Tibial nerve (tissue), 4 donors: ENCODE data around the gene NUSAP1. TPM values are rescaled to one million over a fixed set of nuclear protein-coding genes. Genes with fewer than 3 reads are reported as not detected.
A peak's percentile ranks its signal among the peaks of the same experiment; 100 is the strongest.
"Not testable (repeated sequence)": the region's sequence is repeated elsewhere in the genome, so short reads cannot be mapped to it uniquely, and the experiment has no call there.

ENCODE experiments used
- DNase-seq, 2 donors: peaks; one replicate each; pipeline ENCODE4 v3.0.0-alpha.2; 2019; ENCODE audit warnings: low spot score in 2 of 2
- H3K27ac ChIP-seq, 4 donors: fragments of 200-600 bp; sonication (generic) in 3 of 4; one replicate each; pipeline ENCODE4 v1.5.1; 2017 to 2019; ENCODE audit warnings: mild to moderate bottlenecking in 1 of 4
- H3K27me3 ChIP-seq, 2 donors: fragments of 200-600 bp; sonication (generic) in 1 of 2; one replicate each; pipeline versions ENCODE4 v1.5.1 to v1.6.0; 2017 to 2019
- H3K36me3 ChIP-seq, 3 donors: fragments of 200-600 bp; sonication (generic); one replicate each; pipeline ENCODE4 v1.5.1; 2018 to 2019
- H3K4me1 ChIP-seq, 4 donors: fragments of 200-600 bp; sonication (generic) in 3 of 4; one replicate each; pipeline ENCODE4 v1.5.1; 2017 to 2019
- H3K4me3 ChIP-seq, 4 donors: fragments of 200-600 bp; sonication (generic) in 3 of 4; one replicate each; pipeline ENCODE4 v1.5.1; 2017 to 2019; ENCODE audit warnings: mild to moderate bottlenecking in 1 of 4, moderate library complexity in 1 of 4
- H3K9me3 ChIP-seq, 4 donors: fragments of 200-600 bp; sonication (generic) in 3 of 4; one replicate each; pipeline ENCODE4 v1.5.1; 2017 to 2019
- EP300 ChIP-seq, 2 donors: sonication (generic); formaldehyde crosslinking; IDR thresholded peaks; one replicate each; pipeline ENCODE4 v1.6.1; 2017; ENCODE audit warnings: antibody characterized with exemption in 2 of 2, mild to moderate bottlenecking in 1 of 2
- POLR2A ChIP-seq, 2 donors: fragments of 450-650 bp; IDR thresholded peaks; one replicate each; pipeline ENCODE4 v1.6.1; 2017; ENCODE audit warnings: antibody characterized with exemption in 2 of 2, mild to moderate bottlenecking in 2 of 2, moderate library complexity in 2 of 2
- WGBS, 2 donors: methylation state at CpG; one replicate each; pipeline ENCODE4 v1.1.5; 2018; 5-methylcytosine and 5-hydroxymethylcytosine counted together
- total RNA-seq, 4 donors: library from RNA; depleted of rRNA; stranded (reverse); fragments of >200 nt; gene quantifications; one replicate each; pipeline ENCODE4 v1.1.0, GENCODE V29; 2016
- TF ChIP-seq, protein P1 (sequence below), 5 experiments: fragments of 200-600 bp in 3 of 5; fragments of 450-650 bp in 2 of 5; sonication (generic) in 3 of 5; IDR thresholded peaks; one replicate each; pipeline ENCODE4 v1.5.1; 2016 to 2019; ENCODE audit warnings: antibody characterized with exemption in 5 of 5, mild to moderate bottlenecking in 3 of 5, moderate library complexity in 2 of 5

Gene NUSAP1, protein sequence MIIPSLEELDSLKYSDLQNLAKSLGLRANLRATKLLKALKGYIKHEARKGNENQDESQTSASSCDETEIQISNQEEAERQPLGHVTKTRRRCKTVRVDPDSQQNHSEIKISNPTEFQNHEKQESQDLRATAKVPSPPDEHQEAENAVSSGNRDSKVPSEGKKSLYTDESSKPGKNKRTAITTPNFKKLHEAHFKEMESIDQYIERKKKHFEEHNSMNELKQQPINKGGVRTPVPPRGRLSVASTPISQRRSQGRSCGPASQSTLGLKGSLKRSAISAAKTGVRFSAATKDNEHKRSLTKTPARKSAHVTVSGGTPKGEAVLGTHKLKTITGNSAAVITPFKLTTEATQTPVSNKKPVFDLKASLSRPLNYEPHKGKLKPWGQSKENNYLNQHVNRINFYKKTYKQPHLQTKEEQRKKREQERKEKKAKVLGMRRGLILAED
- total RNA-seq, result 10 to 100 TPM in 1 of 4 donors, 1 to 10 TPM in 2, under 1 TPM in 1; 0.39 to 21.0 (median 2.5) TPM

DNA sequence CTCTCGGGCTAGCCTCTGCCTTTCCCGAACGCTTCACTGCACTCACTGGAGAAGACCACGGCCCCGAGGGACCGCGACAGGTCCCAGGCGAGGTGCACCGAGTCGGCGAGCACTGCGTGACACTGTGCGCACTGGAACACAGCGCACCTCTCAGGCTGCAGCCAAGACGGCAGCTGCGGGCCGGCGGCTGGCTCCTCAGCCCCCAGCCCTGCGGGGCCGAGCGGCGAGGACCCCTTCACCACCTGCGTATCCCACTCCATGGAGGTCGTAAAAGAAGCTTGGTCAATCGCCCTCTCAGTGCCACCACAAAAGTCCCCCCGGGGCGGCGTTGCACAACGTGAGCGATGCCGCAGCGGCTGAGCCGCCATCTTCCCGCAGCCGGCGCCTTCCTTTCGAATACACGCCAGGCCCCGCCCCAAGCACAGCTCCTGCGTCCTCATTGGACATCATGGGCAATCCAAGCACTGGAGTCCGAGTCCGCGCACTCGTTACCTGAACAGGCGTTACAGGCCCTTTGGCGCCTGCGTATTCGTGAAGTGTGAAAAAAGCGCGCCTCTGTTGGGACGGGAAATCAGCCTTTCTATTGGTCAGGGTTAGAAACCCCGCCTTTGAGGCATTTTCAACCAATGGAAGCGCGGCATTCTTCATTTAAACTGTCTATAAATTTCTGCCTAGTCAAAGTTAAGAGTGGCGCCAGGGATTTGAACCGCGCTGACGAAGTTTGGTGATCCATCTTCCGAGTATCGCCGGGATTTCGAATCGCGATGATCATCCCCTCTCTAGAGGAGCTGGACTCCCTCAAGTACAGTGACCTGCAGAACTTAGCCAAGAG is at the start of gene NUSAP1, which contains the start of gene OIP5:
NUSAP1 (plus strand) TSS at position 688 of the 832 bp plus-strand sequence; CDS start at position 765, 77 bp downstream.
OIP5 (minus strand) TSS at position 398 of the 832 bp plus-strand sequence; CDS start at position 368, 30 bp downstream.
- Histone ChIP-seq H3K27me3 (no peaks in the 10 kb centered on the region), H3K4me1 (peaks cover 0 to 20% (median 7%) of the 10 kb centered on the region in 4 donors), H3K4me3 (peak within 1 kb of the TSS; percentile 79 to 85 (median 82)), H3K36me3 (no peaks in the 10 kb centered on the region), H3K9me3 (no peaks in the 10 kb centered on the region), H3K27ac (peak within 1 kb of the TSS in 3 of 4 donors; percentile 56 to 69 (median 68))
- WGBS, 2 donors, result 0% methylated on average over 54 to 57 of the region's 64 CpGs
- TF ChIP-seq EP300 (IDR thresholded peaks at IDR 0.05), result peak; percentile 66 to 86
- peak in 1 of 2 donors; percentile 48 for TF ChIP-seq POLR2A (IDR thresholded peaks at IDR 0.05)
- TF ChIP-seq, protein P1, sequence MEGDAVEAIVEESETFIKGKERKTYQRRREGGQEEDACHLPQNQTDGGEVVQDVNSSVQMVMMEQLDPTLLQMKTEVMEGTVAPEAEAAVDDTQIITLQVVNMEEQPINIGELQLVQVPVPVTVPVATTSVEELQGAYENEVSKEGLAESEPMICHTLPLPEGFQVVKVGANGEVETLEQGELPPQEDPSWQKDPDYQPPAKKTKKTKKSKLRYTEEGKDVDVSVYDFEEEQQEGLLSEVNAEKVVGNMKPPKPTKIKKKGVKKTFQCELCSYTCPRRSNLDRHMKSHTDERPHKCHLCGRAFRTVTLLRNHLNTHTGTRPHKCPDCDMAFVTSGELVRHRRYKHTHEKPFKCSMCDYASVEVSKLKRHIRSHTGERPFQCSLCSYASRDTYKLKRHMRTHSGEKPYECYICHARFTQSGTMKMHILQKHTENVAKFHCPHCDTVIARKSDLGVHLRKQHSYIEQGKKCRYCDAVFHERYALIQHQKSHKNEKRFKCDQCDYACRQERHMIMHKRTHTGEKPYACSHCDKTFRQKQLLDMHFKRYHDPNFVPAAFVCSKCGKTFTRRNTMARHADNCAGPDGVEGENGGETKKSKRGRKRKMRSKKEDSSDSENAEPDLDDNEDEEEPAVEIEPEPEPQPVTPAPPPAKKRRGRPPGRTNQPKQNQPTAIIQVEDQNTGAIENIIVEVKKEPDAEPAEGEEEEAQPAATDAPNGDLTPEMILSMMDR (IDR thresholded peaks at IDR 0.05), result peak in 3 of 5 experiments; percentile 42 to 71 (median 69)
- peak; percentile 92 to 95 for DNase-seq

DNA sequence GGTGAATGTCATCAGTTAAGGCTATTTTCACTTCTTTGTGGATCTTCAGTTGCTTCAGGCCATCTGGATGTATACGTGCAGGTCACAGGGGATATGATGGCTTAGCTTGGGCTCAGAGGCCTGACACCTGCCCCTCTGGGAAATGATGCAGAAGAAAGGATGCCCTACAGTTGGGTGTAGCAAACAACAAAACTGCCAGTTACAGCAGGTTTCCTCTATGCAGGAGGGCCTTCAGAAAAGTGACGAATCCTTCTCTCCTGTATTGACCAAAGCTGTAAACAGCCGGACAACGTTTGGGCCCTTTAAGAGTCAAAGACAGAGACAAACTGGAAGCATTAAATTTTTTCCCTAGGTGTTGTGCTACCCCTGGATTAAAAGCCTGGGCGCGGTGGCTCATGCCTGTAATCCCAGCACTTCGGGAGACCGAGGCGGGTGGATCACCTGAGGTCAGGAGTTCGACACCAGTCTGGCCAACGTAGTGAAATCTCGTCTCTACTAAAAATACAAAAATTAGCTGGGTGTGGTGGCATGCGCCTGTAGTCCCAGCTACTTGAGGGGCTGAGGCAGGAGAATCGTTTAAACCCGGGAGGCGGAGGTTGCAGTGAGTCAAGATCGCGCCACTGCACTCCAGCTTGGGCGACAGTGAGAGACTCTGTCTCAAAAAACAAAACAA is 49.6 kb upstream of the NUSAP1 start:
- H3K4me1 ChIP-seq, result peaks cover 0 to 34% (median 12%) of the 10 kb centered on the region in 4 donors
- H3K9me3 ChIP-seq, DNase-seq, H3K27me3 ChIP-seq: not testable (repeated sequence)
- WGBS, 2 donors, result 47 to 53% methylated on average over 19 of the region's 19 CpGs
- H3K27ac ChIP-seq, result peak overlapping the region; percentile 75 to 97 (median 94)
- peaks cover 5 to 51% (median 10%) of the 10 kb centered on the region in 3 donors for H3K36me3 ChIP-seq
- H3K4me3 ChIP-seq, result peak overlapping the region; percentile 88 to 96 (median 92)

DNA sequence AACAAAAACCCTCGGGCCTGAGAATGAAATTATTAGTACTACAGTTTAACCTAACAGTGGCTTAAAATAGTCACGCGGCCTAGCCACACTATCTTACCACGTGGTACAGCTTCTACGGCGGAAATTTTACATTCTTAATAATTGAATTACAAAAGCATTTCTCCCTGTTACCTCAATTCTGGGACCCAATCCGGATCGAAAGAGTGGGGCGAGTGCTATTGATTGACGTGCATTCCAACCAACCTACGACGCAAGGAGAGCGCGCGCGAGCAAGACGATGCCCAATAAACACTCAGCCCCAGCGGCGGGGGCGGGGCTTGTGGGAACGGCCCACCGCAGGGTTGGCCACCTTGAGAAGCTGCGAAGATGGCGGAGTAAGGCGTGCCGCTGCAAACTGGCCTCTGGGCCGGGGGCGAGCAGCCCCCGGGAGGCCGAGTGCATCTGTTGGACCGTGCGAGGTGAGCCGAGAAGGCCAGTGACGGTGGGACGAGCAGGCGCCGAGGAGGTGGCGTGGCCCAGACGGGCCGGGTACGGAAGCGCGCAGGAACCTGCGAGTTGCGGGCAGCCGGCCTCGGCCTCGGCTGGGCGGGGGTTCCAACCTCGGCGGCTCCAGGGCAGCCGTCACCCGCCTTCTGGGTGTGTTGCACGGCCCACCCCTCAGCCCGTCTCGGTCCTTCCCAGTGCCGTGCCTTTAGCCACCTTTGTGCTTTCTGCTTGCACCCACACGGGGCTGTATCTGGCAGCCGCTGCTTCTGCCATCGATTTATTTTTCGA is 48.8 kb upstream of the NUSAP1 start:
- Histone ChIP-seq H3K9me3 (no peaks in the 10 kb centered on the region), H3K27me3 (no peaks in the 10 kb centered on the region), H3K4me1 (peaks cover 0 to 37% (median 14%) of the 10 kb centered on the region in 4 donors), H3K36me3 (peaks cover 5 to 51% (median 10%) of the 10 kb centered on the region in 3 donors), H3K4me3 (peak overlapping the region; percentile 88 to 96 (median 92)), H3K27ac (peak overlapping the region; percentile 75 to 97 (median 94))
- TF ChIP-seq POLR2A (IDR thresholded peaks at IDR 0.05), result peak; percentile 85 to 94
- TF ChIP-seq EP300 (IDR thresholded peaks at IDR 0.05), result peak; percentile 83 to 97
- TF ChIP-seq, protein P1 (IDR thresholded peaks at IDR 0.05), result peak in 1 of 5 experiments; percentile 52
- 0% methylated on average over 46 to 60 of the region's 61 CpGs for WGBS, 2 donors
- peak; percentile 96 to 97 for DNase-seq

DNA sequence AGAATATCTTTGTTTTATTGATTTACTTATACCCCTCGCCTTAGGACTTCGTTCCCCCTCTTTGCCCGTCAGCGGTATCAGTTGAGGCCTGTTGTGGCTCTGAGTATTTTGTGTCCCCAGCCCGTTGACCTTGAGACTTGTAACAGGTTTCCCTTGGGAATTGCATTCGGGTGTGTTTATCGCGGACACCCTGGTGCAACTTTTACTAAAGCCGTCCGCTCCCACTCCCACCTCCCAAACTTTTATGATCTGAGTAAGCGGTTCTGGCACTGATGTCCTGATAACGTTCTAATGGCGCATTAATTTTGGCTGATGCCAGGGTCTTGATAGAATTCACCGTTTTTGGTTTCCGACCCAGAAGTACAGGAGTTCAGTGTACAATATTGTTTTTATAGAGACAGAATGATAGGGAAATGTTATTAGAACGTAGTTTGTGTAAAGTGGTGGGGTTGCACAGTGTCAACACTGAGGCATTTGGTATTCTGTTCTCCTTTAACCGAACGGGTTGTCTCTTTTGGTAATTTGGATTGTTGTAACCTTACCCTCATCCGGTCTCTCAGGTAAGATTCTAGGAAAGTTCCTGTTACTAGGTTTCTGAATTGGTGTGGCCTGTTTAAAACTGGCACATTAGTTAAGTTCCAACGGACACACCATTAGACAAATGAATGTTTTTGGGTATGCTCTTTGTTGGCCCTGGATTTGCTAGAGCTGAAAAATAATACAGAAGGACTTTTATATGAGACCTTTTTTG is 48.1 kb upstream of the NUSAP1 start:
- peak overlapping the region; percentile 75 to 97 (median 94) for H3K27ac ChIP-seq
- WGBS, 2 donors, result 0 to 1% methylated on average over 20 of the region's 20 CpGs
- no peak for DNase-seq
- TF ChIP-seq POLR2A (IDR thresholded peaks at IDR 0.05), result no peak
- no peak for TF ChIP-seq EP300 (IDR thresholded peaks at IDR 0.05)
- TF ChIP-seq, protein P1 (IDR thresholded peaks at IDR 0.05), result no peak
- H3K9me3 ChIP-seq, result no peaks in the 10 kb centered on the region
- peak overlapping the region; percentile 88 to 96 (median 92) for H3K4me3 ChIP-seq
- H3K36me3 ChIP-seq, result peaks cover 5 to 45% (median 10%) of the 10 kb centered on the region in 3 donors
- H3K27me3 ChIP-seq, result no peaks in the 10 kb centered on the region
- peaks cover 0 to 37% (median 14%) of the 10 kb centered on the region in 4 donors for H3K4me1 ChIP-seq
